Fibroblast of pulmonary artery (primary cell): ENCODE measurements around the gene TDRKH.

ENCODE experiments used
- DNase-seq: peaks from one replicate; pipeline ENCODE4 v3.0.0-alpha.2; 2010; ENCODE audit warnings: low read depth
- H3K4me3 ChIP-seq: replicated peaks from 2 replicates; pipeline ENCODE4 v1.5.1; 2011; ENCODE audit warnings: low read depth, mild to moderate bottlenecking, control low read depth, low read length, moderate library complexity
- CTCF ChIP-seq: IDR thresholded peaks from 2 replicates; pipeline ENCODE4 v1.5.1; 2011; ENCODE audit warnings: mild to moderate bottlenecking, control low read depth, low read length, inconsistent platforms; ENCODE audit errors: missing control alignments

TDRKH gene

DNA sequence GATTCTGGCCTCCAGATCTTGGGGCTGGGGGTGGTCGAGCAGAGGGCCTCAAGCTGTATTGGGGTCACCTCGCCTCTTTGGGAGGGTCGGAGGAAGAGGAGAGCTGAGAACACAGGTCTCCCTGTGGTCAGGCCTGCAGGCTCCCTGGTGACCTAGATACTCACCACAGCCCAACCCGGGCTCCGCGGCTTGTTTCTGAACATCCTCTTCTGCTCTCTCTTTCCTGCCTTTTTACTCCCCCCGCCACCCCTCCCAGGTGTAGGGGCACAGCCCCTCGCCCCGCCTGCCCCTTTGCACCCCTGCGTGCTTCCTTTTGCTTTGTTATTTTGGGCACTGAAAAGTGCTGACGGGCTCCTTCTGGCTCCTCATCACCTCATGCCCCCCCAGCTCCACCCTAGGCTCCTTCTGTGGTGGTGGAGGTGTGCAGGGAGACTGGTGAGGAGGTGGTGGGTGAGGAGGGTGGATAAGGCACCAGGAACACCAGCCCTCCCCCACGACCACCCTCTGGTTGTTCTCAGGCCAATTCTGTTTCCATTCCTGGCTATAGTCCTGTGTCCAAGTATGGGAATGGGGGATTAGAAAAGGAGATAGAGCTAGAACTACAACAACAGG lies 25.5 kb upstream of the TDRKH start:
- no peak for DNase-seq
- no peak for TF ChIP-seq CTCF
- no peak overlapping the region for H3K4me3 ChIP-seq

DNA sequence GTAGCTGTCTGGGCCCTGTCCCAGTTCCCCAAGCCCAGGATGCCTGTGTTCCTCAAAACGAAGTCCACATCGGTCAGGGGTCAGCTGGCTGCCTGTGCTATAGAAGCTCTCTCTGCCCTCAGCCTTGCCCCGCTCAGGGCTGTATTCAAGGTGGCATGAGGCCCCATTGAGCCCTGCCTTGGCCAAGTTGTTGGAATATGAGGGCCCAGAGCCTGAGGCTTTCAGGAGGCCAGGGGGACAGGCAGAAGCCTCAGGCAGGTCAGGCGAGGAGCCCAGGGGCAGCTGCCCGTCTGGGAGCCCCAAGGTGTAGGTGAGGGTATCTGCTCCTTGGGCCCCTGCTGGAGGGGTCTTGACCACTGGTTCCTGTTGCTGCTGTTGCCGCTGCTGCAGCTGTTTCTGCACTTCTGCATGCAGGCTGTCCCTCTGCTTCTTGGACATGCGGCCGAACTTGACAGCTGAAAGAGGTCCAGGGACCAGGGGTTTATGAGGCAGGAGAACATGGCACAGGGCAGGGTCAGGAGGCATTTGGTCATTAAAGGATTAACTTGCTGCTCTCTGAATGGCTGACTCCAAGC lies 24.8 kb upstream of the TDRKH start:
- no peak for TF ChIP-seq CTCF
- no peak for DNase-seq

GRCh38 chr1:151814426-151814825 lies 24.1 kb upstream of the TDRKH start:
- DNase-seq, result no peak
- TF ChIP-seq CTCF, result no peak
- H3K4me3 ChIP-seq, result no peak overlapping the region

More for the DNA sequence above, 24.8 kb upstream of the TDRKH start:
- H3K4me3 ChIP-seq, result no peak overlapping the region

GRCh38 chr1:151813271-151813977 lies 23.1 kb upstream of the TDRKH start:
- no peak for TF ChIP-seq CTCF
- no peak for DNase-seq
- no peak overlapping the region for H3K4me3 ChIP-seq

DNA sequence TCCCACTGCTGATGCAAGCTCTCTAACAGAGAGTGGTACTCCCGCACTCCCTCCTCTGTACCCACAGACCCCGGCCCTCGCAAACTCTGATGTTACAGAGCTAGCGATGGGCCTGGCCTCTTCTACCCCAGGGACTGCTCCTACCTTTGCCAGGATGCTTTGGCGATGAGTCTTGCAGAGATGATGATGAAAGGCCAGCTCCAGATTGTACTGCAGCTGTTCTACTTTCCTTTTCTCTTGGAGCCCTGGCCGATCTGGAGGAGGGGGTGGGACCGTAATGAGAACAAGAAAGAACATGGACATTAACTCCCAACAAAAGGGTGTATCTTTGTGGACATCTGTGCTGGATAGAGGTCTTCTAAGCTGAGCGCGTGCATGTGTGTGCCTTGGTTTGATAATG lies 20.9 kb upstream of the TDRKH start:
- TF ChIP-seq CTCF, result no peak
- DNase-seq, result peak; percentile 47
- no peak overlapping the region for H3K4me3 ChIP-seq

- no peak for TF ChIP-seq CTCF
- DNase-seq, result no peak
Measured at GRCh38 chr1:151809985-151810556, 19.8 kb upstream of the TDRKH start.

More at GRCh38 chr1:151809985-151810556, 19.8 kb upstream of the TDRKH start:
- H3K4me3 ChIP-seq, result no peak overlapping the region
